Measurements from ENCODE around the gene EFNB2.

DNA sequence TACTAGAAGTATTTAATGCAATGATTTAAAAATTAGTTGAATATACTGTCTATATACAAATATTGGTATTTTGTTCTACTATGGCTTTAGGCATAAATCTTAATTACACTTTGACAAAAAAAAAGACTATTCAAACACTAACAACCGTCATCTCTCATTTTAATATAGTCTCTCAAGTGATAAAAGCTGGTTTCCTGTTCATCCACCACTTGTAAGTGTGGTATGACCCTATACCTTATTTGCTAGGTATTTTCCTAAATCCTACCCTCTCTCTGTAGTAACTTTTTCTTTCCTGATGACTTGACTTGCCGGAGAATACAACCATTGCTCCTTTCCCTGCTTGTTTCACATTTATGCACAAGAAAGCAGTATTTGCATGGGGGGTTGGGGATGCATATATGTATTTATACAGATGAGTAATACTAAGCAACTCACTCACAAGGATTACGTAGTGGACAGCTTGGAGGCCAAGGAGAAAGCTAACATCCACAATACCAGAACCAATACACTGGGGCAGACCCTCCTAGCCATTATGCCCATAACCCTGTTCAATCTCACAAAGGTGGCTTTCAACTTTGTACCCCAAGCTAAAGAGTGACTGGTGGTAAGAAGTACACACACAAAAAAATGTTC is 12.7 kb upstream of the EFNB2 start:
- TF ChIP-seq, protein P1, sequence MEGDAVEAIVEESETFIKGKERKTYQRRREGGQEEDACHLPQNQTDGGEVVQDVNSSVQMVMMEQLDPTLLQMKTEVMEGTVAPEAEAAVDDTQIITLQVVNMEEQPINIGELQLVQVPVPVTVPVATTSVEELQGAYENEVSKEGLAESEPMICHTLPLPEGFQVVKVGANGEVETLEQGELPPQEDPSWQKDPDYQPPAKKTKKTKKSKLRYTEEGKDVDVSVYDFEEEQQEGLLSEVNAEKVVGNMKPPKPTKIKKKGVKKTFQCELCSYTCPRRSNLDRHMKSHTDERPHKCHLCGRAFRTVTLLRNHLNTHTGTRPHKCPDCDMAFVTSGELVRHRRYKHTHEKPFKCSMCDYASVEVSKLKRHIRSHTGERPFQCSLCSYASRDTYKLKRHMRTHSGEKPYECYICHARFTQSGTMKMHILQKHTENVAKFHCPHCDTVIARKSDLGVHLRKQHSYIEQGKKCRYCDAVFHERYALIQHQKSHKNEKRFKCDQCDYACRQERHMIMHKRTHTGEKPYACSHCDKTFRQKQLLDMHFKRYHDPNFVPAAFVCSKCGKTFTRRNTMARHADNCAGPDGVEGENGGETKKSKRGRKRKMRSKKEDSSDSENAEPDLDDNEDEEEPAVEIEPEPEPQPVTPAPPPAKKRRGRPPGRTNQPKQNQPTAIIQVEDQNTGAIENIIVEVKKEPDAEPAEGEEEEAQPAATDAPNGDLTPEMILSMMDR (conservative IDR thresholded peaks at IDR 0.05; ENCODE audit: low read length) = no peak
- TF ChIP-seq EZH2phosphoT487 (IDR thresholded peaks at IDR 0.05; ENCODE audit: borderline replicate concordance, low read depth, low read length) = no peak
